ENCODE data around the gene C3orf80.
A peak's percentile ranks its signal among the peaks of the same experiment; 100 is the strongest.
"Not testable (repeated sequence)": the region's sequence is repeated elsewhere in the genome, so short reads cannot be mapped to it uniquely, and the experiment has no call there.

Gene C3orf80

GRCh38 chr3:160225176-160226025 lies at the start of gene C3orf80:
TSS of gene C3orf80 (plus strand) at chr3:160225422. CDS start at chr3:160225636, 214 bp downstream.
- DNase-seq (ENCODE audit: low read depth in 2 of 2) = peak in 1 of 2 experiments; percentile 6

GRCh38 chr3:160176923-160177322 lies 48.3 kb upstream of the C3orf80 start:
- no peak for DNase-seq (ENCODE audit: low read depth in 2 of 2)

GRCh38 chr3:160178661-160179060 lies 46.6 kb upstream of the C3orf80 start:
- not testable (repeated sequence) for DNase-seq (ENCODE audit: low read depth in 2 of 2)

GRCh38 chr3:160179403-160179802 lies 45.8 kb upstream of the C3orf80 start:
- DNase-seq (ENCODE audit: low read depth in 2 of 2) = not testable (repeated sequence)

GRCh38 chr3:160179906-160180305 lies 45.3 kb upstream of the C3orf80 start:
- no peak for DNase-seq (ENCODE audit: low read depth in 2 of 2)

- peak; percentile 89 to 90 for DNase-seq (ENCODE audit: low read depth in 2 of 2)
Measured at GRCh38 chr3:160180581-160181216, 44.5 kb upstream of the C3orf80 start.

- peak; percentile 42 to 47 for DNase-seq (ENCODE audit: low read depth in 2 of 2)
Measured at GRCh38 chr3:160183345-160184076, 41.7 kb upstream of the C3orf80 start.

- peak; percentile 86 to 87 for DNase-seq (ENCODE audit: low read depth in 2 of 2)
Measured at GRCh38 chr3:160184655-160185054, 40.6 kb upstream of the C3orf80 start.

- no peak for DNase-seq (ENCODE audit: low read depth in 2 of 2)
Measured at GRCh38 chr3:160185751-160186150, 39.5 kb upstream of the C3orf80 start.

- DNase-seq (ENCODE audit: low read depth in 2 of 2) = no peak
Measured at GRCh38 chr3:160187288-160187687, 37.9 kb upstream of the C3orf80 start.

GRCh38 chr3:160192310-160193029 lies 32.8 kb upstream of the C3orf80 start:
- DNase-seq (ENCODE audit: low read depth in 2 of 2) = no peak

GRCh38 chr3:160193644-160194192 lies 31.5 kb upstream of the C3orf80 start:
- DNase-seq (ENCODE audit: low read depth in 2 of 2) = no peak

GRCh38 chr3:160194438-160194837 lies 30.8 kb upstream of the C3orf80 start:
- no peak for DNase-seq (ENCODE audit: low read depth in 2 of 2)

GRCh38 chr3:160195106-160195505 lies 30.1 kb upstream of the C3orf80 start:
- DNase-seq (ENCODE audit: low read depth in 2 of 2) = no peak

- DNase-seq (ENCODE audit: low read depth in 2 of 2) = no peak
Measured at GRCh38 chr3:160196511-160197104, 28.6 kb upstream of the C3orf80 start.

- no peak for DNase-seq (ENCODE audit: low read depth in 2 of 2)
Measured at GRCh38 chr3:160199108-160199507, 26.1 kb upstream of the C3orf80 start.

- DNase-seq (ENCODE audit: low read depth in 2 of 2) = no peak
Measured at GRCh38 chr3:160200353-160200752, 24.9 kb upstream of the C3orf80 start.

- DNase-seq (ENCODE audit: low read depth in 2 of 2) = not testable (repeated sequence)
Measured at GRCh38 chr3:160204396-160205011, 20.7 kb upstream of the C3orf80 start.

- DNase-seq (ENCODE audit: low read depth in 2 of 2) = no peak
Measured at GRCh38 chr3:160205606-160206005, 19.6 kb upstream of the C3orf80 start.

- DNase-seq (ENCODE audit: low read depth in 2 of 2) = no peak
Measured at GRCh38 chr3:160210341-160210740, 14.9 kb upstream of the C3orf80 start.

Measured in fibroblast of skin of left quadriceps (primary cell).